HG03095 (cell line): ENCODE measurements around the gene CYBB.

ENCODE experiments used
- ATAC-seq: cut with Tn5 transposase; IDR thresholded peaks from one replicate; pipeline ENCODE4 v1.9.1; 2021; ENCODE audit warnings: moderate library complexity; ENCODE audit not compliant: unreplicated experiment

Gene CYBB

GRCh38 chrX:37783305-37783704 lies 3.4 kb downstream of the CYBB start:
- no peak for ATAC-seq

GRCh38 chrX:37785569-37785968 lies 5.7 kb downstream of the CYBB start:
- ATAC-seq, result no peak

GRCh38 chrX:37786624-37787422 lies 7.0 kb downstream of the CYBB start:
- peak; percentile 68 for ATAC-seq

- peak; percentile 65 for ATAC-seq
Measured at GRCh38 chrX:37787423-37787869, 7.6 kb downstream of the CYBB start.

GRCh38 chrX:37796310-37796709 lies 16.5 kb downstream of the CYBB start:
- no peak for ATAC-seq

GRCh38 chrX:37796805-37797204 lies 16.9 kb downstream of the CYBB start:
- peak; percentile 67 for ATAC-seq

GRCh38 chrX:37799936-37800335 lies 20.1 kb downstream of the CYBB start:
- ATAC-seq, result no peak

GRCh38 chrX:37800717-37801116 lies 20.9 kb downstream of the CYBB start:
- ATAC-seq, result no peak

GRCh38 chrX:37802028-37802427 lies 22.2 kb downstream of the CYBB start:
- ATAC-seq, result no peak

- no peak for ATAC-seq
Measured at GRCh38 chrX:37803057-37803456, 23.2 kb downstream of the CYBB start.

- peak; percentile 40 for ATAC-seq
Measured at GRCh38 chrX:37809970-37810369, 30.1 kb downstream of the CYBB start.

- no peak for ATAC-seq
Measured at GRCh38 chrX:37812110-37812509, 32.3 kb downstream of the CYBB start.

- no peak for ATAC-seq
Measured at GRCh38 chrX:37813570-37813969, 33.7 kb downstream of the CYBB start.

- ATAC-seq, result no peak
Measured at GRCh38 chrX:37815366-37815765, 35.5 kb downstream of the CYBB start.

GRCh38 chrX:37816766-37817165 lies 36.9 kb downstream of the CYBB start:
- ATAC-seq, result no peak

GRCh38 chrX:37817176-37817575 lies 37.3 kb downstream of the CYBB start:
- no peak for ATAC-seq

GRCh38 chrX:37817579-37817978 lies 37.7 kb downstream of the CYBB start:
- ATAC-seq, result no peak

GRCh38 chrX:37818031-37818430 lies 38.2 kb downstream of the CYBB start:
- peak; percentile 50 for ATAC-seq

- no peak for ATAC-seq
Measured at GRCh38 chrX:37820646-37821045, 40.8 kb downstream of the CYBB start.

- no peak for ATAC-seq
Measured at GRCh38 chrX:37824491-37825214, 44.8 kb downstream of the CYBB start.

- no peak for ATAC-seq
Measured at GRCh38 chrX:37825215-37825842, 45.5 kb downstream of the CYBB start.

GRCh38 chrX:37829721-37830120 lies 49.9 kb downstream of the CYBB start:
- ATAC-seq, result no peak
